Eye (tissue), 1 donor: ENCODE data around the gene EIF2B4.
"Not testable (repeated sequence)": the region's sequence is repeated elsewhere in the genome, so short reads cannot be mapped to it uniquely, and the experiment has no call there.

Experiments
- DNase-seq: peaks from one replicate; pipeline ENCODE4 v3.0.0-alpha.2; 2015

The EIF2B4 gene

DNA sequence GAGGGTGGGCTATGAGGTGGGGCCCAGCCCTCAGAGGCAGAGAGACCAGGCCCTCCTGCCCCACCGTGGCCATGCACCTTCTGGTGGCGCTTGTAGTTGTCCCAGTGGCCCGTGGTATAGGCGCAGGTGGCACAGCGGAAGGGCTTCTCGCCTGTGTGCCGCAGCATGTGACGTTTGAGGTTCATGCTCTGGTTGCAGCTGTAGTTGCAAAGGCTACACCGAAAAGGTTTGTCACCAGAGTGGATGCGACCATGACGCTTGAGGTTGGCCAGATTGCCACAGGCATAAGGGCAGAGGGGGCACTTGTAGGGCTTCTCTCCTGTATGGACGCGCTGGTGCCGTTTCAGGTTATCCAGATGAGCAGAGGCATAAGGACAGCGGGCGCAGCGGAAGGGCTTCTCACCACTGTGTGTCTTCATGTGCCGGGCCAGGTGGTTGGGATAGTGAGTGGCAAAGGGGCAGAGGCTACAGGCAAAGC, 7.5 kb upstream of the EIF2B4 start:
- DNase-seq, result no peak

DNA sequence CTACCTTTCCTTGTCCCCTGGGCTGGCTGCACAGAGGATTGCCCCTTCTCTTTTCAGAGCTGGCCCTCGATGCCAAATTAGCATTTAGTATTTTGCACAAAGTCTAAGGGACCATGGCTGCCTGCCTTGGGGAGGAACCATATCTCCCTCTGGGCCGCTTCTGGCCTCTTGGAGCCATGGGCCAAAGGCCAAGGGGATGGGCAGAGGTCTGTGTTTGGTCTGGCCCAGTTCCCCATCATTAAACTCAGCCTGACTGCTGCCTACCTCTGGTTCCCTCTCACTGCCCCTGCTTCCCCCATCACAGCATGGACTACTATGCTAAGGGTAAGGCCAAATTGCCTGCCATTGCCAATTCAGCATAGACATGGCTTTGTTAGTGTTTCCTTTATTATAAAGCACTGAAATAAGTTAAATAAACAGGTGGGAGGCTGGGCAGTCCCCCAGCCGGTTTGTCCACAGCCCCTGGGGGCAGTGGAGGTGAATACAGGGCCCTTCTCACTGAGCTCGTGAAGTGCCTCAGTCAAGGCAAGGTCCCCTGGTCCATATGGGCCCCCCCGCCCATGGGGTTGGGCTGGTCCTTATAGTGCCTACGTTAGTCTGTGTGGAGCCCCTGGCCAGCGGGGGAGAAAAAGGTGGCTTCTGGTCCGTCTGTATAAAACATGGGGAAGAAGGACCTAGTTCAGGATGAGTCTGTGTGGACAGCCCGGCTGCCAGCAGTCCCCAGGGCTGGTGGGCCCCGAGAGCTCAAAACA, 6.9 kb upstream of the EIF2B4 start:
- no peak for DNase-seq

DNA sequence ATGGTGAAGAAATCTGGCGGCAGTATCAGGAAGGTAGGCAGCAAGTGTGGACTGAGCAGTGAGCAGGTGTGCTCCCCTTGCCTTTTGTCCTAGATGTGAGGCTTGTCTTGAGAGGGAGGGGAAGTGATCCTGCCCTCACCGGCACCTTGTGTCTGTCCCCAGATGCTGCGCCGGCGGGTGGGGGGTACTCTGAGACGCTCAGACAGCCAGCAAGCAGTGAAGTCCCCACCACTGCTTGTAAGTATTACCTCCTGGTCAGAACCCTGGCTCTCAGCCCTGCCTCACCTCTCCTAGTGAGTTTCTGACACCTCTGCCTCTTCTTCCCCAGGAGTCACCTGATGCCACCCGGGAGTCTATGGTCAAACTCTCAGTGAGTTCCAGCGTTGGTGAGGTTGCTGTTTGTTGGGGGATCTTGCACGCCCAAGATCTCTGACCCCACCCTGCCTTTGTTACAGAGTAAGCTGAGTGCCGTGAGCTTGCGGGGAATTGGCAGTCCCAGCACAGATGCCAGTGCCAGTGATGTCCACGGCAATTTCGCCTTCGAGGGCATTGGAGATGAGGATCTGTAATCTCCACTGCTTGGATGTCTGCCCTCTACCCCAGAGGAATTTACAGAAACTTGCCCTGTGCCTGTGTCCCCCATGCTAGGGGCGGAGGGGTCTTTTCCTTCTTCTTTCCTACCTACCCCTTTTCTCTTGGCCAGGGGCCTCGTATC, 6.2 kb upstream of the EIF2B4 start:
- DNase-seq, result no peak

DNA sequence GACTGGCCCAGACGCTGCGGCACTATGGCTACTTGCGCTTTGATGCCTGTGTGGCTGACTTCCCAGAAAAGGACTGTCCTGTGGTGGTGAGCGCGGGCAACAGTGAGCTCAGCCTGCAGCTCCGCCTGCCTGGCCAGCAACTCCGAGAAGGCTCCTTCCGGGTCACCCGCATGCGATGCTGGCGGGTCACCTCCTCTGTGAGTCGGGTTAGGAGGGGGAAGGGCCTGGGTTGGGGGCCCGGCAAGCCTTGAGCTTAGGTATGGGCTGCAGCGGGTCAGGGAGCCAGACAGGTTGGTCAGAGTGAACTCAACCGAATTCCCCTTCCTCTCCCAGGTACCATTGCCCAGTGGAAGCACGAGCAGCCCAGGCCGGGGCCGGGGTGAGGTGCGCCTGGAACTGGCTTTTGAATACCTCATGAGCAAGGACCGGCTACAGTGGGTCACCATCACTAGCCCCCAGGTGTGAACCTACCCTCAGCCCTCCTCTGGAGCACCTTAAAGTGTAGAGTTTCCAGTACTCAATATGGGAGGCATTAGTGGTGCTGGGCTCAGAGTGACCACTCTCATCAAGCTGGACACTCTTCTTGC, 5.5 kb upstream of the EIF2B4 start:
- no peak for DNase-seq

DNA sequence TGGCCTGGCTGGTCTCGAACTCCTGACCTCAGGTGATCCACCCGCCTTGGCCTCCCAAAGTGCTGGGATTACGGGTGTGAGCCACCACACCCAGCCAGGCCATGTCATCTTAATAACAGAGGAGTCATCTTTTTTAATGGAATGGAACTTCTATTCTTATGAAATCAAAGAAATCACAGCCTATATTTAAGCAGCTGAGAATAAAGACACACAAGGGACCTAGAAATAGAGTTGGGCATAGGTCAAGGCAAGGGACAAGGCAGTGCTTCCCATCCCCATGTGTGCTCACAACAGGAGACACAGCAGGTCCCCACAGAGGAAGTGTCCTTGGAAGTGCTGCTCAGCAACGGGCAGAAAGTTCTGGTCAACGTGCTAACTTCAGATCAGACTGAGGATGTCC, 3.4 kb upstream of the EIF2B4 start:
- DNase-seq, result no peak

DNA sequence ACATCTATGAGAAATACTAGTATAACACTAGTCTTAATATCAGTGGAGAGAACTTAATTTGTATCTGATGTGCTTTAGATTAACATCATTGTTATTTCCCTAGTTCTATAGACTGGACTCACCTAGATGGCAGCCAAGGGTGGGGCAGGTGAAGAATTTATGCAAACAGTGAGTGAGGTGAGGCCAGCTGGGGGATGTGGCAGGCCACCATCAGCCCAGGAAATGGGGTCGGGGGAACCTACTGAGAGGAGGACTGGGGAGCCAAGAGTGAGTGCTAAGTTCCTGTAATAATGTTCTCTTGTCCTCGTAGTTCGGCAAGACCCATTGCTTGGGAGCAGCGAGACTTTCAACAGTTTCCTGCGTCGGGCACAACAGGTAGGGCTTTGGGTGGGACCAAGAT, 2.8 kb upstream of the EIF2B4 start:
- DNase-seq, result no peak

DNA sequence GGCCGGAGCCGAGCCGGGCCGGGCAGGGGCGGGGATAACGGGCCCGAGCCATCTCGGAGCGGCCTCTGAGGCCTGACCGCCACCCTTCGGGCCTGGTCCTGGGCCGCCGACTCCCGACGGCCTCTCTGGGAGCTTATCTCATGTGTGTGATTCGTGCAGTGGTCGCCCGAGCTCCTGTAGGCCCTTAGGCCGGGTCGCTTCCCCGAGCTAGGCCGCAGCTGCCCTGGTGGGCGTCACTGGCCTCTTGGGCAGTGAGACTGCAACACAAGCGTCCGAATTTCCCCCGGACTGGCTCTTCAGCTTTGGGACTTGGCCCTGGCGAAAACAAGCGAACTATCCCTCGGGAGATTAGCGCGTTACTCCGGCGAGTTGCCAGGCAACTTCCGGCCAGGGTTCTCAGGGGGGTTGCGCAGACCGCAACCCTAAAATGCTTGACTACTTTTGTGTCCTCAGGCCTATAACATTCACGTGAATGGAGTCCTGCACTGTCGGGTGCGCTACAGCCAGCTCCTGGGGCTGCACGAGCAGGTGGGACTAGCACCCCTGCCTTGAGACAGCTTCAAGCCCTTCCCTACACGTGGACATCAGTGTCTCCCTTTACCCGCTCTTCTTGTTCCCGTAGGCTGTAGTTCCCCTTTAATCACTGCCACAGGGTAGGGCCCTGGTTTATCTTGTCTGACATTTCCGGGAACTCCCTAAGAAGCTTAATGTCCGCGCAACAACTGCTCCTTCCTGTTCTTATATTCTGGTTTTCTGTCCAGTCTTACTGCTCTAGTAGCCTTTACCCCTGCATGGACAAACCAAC, 880 bp upstream of the EIF2B4 start:
- no peak for DNase-seq

DNA sequence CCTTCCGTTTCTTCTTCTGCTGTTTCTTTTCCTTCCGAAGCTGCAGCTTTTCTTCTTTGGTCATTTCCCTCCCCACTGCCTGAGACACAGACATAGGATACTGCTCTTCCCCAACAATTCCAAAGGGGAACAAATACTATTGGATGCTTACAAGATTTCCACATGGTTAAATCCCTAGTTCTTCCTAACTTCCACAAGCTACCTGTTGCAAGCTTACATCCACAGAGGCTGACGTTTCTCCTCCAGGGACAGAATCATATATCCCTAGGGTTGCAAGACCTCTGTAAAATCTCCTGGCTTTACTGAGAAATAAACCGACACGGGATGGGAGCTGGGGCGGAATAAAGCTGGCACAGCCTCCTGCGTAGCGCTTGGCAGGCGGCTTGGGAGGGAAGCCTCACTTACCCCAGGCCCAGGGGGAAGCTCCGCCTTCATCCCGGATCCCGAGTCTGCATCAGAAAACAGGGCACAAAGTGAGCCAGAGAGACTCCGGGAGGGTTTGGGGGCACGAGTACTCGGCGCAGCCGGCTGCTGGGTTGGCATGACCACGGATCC, 590 bp downstream of the EIF2B4 start:
- no peak for DNase-seq

DNA sequence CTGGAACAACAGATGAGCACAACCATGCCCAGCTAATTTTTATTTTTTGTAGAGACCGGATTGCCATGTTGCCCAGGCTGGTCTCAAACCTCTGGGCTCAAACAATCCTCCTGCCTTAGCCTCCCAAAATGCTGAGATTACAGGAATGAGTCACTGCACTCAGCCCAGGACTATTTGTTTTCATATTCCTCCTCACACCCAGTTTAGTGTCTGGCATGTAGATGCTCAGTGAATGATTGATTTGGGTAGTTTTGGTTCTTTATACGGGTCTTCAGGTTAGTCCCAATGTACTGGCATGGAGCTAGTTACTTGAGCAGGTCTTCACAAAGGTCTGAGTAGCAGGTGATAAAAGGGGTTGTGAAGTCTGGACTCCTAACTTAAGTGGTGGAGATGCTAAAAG, 6.2 kb downstream of the EIF2B4 start:
- DNase-seq, result no peak

DNA sequence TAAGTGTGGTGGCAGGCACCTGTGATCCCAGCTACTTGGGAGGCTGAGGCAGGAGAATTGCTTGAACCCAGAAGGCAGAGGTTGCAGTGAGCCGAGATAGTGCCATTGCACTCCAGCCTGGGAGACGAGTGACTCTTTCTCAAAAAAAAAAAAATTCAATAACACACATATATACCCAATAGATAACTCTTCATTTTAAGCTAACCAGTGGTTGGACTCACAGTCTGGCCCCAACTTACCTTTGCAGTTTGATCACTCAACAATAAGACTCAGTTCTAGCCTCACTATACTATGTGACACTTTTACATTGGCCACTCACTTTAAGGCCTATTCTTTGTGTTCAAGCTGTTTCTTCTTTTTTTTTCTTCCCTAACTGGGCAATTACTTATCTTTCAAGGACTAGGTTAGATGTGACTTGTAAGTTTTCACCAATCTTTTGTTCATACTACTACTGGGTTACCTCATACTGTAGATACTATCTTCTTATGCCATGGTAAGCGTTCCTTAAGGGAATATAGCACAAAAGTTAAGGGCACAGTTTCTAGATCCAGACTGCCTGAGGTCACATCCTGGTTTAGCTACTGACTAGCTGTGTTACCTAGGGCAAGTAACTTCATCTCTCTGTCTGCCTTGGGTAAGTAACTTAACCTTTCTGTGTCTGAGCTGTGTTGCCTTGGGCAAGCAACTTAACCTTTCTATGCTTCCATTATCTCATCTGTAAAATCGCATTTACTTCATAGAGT, 7.3 kb downstream of the EIF2B4 start:
- no peak for DNase-seq

DNA sequence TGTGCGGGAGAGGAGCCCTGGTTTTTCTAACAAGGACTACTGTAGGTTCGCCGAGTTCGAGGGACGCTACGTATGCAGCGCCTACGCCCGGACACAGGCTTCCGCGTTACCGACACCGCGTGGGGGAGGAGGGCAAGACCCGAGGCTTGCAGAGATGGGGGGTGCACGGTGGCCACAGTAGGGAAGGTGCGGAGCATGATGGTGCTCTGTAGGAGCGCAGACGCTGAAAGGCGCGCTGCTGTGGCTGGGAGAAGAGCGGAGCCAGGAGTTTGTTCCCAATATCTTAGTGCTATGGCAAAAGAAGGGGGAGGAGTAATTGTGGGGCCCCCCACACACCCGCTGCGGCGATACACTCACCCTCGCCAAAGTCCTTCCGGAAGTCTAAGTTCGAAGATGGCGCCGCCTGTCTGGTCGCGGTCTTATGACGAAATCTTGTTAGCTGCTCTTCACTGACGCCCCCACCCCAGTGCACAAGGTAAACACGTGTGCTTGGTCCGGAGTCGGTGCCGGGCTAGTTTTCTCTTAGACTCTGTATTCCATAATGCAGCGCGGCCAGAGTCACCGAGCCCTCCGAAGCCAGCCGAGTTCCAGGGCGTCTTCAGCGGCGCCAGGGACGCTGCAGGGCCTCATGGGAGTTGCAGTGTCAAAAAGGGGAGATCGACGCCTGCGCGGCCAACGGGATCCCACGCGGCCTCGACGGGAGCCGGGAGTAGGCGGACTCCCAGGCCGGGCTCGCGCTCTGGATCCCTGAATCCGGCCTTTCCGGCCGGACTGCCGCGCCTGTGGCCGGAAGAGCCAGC, 13.6 kb downstream of the EIF2B4 start, which contains the start of gene GTF3C2:
Gene GTF3C2, minus strand, starts transcription at position 383 of the 800 bp plus-strand sequence. CDS start 13,210 bp downstream, outside the sequence.
- peak; percentile 99 for DNase-seq

DNA sequence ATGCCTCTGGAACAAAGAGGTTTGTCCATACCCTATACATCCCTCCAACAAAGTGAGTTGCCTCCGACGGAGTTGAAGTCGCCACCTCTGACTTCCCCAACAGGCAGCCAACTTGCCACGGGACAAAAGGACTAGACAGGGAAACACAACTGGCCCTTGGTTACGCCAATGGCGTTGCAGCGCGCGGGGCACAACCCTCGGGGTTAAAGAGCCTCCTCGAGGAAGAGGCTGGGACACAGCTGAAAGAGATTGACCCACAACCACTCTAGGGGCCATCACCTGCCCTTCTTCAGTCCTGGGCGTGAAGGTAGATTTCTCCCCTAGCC, 14.1 kb downstream of the EIF2B4 start:
- DNase-seq, result no peak

DNA sequence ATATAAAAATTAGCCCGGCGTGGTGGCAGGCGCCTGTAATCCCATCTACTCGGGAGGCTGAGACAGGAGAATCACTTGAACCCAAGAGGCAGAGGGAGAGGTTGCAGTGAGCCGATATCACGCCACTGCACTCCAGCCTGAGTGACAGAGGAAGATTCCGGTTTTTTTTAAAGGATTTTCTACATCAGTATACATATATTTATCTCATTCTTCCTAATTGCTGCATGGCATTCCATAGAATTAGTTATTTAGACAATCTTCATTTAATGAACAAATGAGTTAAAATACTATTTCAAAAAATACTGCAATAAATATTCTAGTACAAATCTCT, 15.6 kb downstream of the EIF2B4 start:
- no peak for DNase-seq

DNA sequence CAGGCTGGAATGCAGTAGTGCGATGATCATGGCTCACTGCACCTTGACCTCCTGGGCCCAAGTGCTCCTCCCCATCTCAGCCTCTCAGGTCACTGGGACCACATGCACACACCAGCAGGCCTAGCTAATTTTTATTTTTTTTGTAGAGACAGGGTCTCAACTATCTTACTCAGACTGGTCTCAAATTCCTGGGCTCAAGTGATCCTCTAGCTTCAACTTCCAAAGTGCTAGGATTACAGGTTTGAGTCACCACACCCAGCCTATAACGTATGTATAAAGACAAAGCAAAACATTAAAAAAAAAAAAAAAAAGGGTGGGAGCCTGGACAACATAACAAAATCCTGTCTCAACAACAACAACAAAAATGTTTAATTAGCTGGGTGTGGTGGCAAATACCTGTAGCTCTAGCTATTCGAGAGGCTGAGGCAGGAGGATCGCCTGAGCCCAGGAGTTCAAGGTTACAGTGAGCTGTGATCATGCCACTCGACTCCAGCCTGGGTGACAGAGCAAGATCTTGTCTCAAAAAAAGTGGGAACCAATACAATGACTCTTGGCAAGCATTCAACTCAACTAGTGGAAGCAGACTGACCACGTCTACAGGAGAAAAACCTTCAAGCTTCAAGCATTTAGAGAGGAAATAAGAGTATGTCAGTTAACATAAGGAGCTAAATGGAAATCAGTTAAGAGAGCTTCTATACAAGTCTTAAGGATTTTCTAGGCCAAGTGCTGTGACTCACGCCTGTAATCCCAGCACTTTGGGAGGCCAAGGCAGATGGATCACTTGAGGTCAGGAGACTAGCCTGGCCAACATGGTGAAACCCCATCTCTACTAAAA, 16.2 kb downstream of the EIF2B4 start:
- DNase-seq, result no peak

DNA sequence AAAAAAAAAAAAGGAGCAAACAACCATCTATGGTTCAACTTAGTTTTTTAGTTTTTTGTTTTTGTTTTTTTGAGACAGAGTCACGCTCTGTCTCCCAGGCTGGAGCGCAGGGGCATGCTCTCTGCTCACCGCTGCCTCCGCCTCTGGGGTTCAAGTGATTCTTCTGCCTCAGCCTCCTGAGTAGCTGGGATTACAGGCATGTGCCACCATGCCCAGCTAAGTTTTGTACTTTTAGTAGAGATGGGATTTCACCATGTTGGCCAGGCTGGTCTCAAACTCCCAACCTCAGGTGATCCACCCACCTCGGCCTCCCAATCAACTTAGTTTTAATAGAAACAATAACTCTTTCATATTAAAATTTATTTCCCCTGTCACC, 16.8 kb downstream of the EIF2B4 start:
- not testable (repeated sequence) for DNase-seq

DNA sequence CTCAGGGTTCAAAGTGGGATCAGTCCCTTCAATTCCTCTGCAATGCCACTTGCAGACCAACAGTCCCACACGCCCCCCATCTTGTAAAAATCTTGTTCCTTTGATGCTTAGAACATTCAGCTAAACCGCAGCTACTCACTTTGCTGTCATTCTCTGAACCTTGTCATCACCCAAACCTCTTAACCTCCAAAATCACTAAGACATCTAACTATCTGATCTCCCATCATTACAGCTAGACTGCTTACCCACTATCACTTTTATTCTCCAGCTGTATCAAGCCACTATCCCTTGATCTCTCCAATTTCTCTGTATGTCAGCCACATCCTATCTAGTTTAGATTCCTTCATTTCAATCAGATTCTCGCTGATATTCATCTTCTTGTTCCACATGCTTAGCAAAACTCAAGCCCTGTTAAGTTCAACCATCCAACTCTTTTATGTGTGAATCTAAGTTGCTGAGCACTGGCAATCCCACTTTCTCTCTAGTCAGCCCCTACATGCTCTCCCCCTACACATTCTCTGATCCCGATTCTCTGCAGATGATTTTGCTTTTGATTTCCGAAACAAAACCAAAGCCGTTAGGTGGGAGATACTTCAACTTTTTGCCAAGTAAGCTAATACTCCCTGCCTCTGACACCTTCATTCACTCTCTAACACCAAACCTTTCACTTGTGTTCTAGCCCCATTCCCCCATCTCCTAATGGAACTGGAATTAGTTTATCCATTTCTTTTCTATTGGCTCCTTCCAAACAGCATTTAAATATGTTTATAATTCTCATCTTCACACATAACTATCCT, 18.1 kb downstream of the EIF2B4 start:
- no peak for DNase-seq

DNA sequence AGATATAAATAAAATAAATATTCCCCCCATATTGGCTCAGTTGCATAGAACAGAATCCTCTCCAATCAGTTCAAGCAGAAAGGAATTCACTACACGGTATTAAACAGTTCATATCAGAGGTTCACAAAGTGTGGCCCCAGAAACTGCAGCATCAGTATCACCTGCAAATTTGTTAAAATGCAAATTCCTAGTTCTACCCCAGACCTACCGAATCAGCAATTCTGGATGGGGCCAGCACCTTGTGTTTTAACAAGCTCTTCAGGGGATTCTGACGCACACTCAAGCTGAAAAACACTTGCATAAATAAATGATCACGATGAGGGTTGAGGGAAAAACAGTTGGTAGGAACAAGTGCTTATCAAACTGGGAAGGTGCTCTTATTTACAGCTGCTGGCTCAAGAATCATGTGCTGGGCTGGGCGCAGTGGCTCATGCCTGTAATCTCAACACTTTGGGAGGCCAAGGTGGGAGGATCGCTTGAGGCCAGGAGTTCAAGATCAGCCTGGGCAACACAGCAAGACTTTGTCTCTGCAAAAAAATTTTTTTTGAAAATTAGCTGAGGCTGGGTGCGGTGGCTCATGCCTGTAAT, 19.9 kb downstream of the EIF2B4 start:
- DNase-seq, result no peak

DNA sequence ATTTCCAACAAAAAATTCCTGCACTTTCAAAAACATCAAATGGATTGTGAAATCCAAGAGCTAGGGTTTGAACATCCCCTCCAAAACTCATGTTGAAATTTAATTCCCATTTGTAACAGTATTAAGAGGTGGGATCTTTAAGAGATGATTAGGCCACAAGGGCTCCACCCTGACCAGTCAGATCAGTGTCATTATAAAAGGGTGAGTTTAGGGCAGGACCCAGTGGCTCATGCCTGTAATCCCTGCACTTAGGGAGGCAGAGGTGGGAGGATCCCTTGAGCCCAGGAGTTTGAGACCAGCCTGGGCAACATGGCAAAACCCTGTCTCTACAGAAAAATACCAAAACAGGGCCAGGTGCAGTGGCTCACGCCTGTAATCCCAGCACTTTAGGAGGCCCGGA, 22.5 kb downstream of the EIF2B4 start:
- no peak for DNase-seq

DNA sequence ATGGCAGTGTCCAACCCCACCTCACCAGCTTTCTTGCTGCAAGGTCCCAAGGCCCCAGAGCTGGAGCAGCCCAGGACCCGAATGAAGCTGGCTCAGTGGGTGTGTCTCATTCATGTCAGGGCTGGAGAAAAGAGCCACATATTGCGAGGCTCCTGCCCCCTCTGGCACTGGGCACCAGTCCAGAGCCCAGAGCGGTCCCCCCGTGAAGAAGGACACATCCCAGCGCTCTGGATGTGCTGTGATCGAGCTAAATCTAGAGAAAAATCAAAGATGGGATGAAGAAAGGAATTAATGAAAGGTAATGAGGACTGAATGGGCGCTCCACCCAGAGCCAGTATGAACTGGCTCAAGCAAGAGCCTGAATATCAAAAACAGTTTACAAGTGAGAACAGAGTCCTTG, 34.0 kb downstream of the EIF2B4 start:
- DNase-seq, result no peak
